Kidney epithelial cell (primary cell): Measurements from ENCODE around the gene NRF1. TPM values are rescaled to one million over a fixed set of nuclear protein-coding genes. Genes with fewer than 3 reads are reported as not detected.

Experiments
- DNase-seq: peaks from one replicate; pipeline ENCODE4 v3.0.0-alpha.2; 2010; ENCODE audit warnings: low read depth
- H3K27me3 ChIP-seq: 2 replicates; pipeline ENCODE4 v1.6.0; 2011; ENCODE audit warnings: low read length; ENCODE audit not compliant: control insufficient read depth, insufficient read depth
- H3K36me3 ChIP-seq: 2 replicates; pipeline ENCODE4 v1.5.1; 2011; ENCODE audit warnings: low read length; ENCODE audit not compliant: control insufficient read depth, insufficient read depth
- H3K4me3 ChIP-seq: 2 replicates; pipeline ENCODE4 v1.5.1; 2011; ENCODE audit warnings: low read depth, mild to moderate bottlenecking, control low read depth, low read length
- total RNA-seq: library from RNA; depleted of rRNA; stranded (reverse); fragments of >200 nt; gene quantifications from 2 replicates; pipeline ENCODE4 v1.2.3, GENCODE V29; 2015
- TF ChIP-seq, protein P1 (sequence below): IDR thresholded peaks from 2 replicates; pipeline ENCODE4 v1.5.1; 2011; ENCODE audit warnings: mild to moderate bottlenecking, moderate library complexity, low read length, control low read depth, inconsistent platforms; ENCODE audit not compliant: insufficient read depth, poor library complexity, severe bottlenecking

Gene NRF1
- total RNA-seq, 1 donor from 2014 or later: 9.3 TPM

DNA sequence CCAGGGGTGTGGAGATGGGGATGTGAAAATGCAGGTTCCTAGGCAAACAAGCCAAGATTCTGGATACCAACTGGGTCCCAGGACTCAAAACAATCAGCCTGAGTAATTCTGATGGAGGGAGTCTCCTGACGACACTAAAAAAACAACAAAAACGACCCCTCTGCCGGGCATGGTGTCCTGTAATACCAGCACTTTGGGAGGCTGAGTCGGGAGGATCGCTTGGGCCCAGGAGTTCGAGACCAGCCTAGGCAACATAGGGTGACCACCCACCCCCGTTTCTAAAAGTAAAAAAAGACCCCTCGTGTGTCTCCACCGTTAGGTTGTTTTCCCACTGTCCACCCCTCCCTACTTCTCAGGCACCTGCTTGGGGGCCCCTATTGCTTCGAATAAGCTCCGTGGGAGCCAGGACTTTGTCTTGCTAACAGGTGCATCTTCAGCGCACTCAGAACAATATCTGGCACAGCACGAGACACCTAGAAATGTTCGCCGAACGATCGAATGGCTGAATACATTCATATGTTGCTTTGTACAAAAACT, 743 bp upstream of the NRF1 start:
- H3K27me3 ChIP-seq: no peaks in the 10 kb centered on the region
- no peak for DNase-seq
- peak overlapping the region; percentile 92 for H3K4me3 ChIP-seq
- no peaks in the 10 kb centered on the region for H3K36me3 ChIP-seq
- TF ChIP-seq, protein P1, sequence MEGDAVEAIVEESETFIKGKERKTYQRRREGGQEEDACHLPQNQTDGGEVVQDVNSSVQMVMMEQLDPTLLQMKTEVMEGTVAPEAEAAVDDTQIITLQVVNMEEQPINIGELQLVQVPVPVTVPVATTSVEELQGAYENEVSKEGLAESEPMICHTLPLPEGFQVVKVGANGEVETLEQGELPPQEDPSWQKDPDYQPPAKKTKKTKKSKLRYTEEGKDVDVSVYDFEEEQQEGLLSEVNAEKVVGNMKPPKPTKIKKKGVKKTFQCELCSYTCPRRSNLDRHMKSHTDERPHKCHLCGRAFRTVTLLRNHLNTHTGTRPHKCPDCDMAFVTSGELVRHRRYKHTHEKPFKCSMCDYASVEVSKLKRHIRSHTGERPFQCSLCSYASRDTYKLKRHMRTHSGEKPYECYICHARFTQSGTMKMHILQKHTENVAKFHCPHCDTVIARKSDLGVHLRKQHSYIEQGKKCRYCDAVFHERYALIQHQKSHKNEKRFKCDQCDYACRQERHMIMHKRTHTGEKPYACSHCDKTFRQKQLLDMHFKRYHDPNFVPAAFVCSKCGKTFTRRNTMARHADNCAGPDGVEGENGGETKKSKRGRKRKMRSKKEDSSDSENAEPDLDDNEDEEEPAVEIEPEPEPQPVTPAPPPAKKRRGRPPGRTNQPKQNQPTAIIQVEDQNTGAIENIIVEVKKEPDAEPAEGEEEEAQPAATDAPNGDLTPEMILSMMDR: no peak

DNA sequence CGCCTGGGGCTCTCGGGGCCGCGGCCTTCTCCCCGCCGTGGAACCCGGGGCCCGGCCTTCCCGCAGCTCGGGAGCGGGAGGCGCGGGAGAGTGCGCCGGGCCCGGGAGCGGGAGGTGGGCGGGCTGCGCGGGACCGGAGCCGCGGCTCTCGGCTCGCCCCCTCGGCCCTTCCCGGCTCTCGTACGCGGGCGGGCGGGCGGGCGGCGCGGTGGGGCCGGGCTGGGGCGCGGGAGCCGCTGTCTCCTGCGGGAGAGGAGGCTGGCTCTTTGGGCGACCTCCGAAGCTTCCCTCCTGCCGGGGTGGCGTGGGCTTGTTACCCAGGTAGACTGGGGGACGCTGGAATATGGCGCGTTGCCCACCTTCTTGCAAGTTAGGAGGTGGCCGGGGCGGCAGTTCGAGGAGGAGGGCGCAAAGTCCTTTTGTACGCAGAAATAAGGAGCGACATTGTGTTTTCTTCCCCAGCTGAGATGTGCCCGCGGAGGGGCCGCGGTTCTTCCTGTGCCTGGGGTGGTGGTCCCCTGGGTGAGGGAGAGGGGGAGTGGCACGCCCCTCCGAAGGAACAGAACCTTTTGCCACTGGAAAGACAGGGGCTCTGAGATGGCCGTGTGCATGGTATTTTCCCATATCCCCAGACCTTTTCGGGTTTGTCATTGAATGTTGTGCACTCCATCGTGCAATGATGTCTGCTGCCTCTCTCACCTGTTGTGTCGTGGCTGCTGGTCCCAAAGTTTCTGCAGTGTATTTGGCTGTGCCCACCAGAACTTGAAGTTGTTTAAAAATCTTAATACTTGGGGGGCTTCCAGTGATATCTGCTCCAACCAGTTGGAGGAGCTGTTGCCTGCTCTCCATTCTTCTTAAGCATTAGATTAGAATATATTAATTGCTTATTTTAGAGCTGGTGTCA, 844 bp downstream of the NRF1 start:
- Histone ChIP-seq H3K36me3 (no peaks in the 10 kb centered on the region), H3K27me3 (no peaks in the 10 kb centered on the region), H3K4me3 (peak overlapping the region; percentile 92)
- TF ChIP-seq, protein P1: peak; percentile 80
- no peak for DNase-seq

DNA sequence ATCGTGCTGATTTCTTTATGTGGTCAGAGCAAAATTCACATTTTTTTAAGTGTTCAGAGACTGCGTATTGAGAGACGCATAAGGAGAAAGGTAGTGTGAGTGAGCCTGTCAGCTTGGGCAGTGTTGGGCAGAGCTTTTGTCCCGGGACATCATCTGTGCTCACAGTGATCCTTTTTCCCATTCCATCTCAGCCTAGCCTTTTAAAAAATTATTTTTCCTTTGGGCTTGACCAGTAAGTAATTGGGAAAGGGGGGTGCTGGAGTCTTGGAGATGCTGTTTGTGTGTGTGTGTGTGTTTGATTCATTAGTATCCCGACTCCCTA, 1.5 kb downstream of the NRF1 start:
- no peaks in the 10 kb centered on the region for H3K27me3 ChIP-seq
- H3K36me3 ChIP-seq: no peaks in the 10 kb centered on the region
- H3K4me3 ChIP-seq: peak overlapping the region; percentile 92
- TF ChIP-seq, protein P1: no peak
- no peak for DNase-seq

DNA sequence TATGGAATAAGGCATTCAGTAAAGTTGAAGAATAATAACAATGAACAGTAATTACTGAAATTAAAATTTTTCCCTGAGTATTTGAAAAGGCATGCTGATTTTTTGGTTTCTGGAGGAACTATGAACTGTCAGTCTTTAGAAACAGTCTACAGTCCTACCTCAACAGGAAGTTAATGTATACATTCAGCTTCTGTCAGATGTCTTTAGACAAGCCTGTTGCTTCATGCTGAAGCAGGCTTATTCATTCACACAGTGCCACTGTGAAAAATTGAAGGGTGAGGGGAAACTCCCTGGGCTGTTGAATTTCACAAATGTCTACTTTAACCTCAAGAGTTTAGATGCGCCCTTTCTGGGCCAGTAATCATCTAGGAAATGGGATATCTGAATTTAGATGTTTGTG, 3.5 kb downstream of the NRF1 start:
- no peaks in the 10 kb centered on the region for H3K36me3 ChIP-seq
- no peak for DNase-seq
- H3K4me3 ChIP-seq: no peak overlapping the region
- H3K27me3 ChIP-seq: no peaks in the 10 kb centered on the region
- TF ChIP-seq, protein P1: no peak

DNA sequence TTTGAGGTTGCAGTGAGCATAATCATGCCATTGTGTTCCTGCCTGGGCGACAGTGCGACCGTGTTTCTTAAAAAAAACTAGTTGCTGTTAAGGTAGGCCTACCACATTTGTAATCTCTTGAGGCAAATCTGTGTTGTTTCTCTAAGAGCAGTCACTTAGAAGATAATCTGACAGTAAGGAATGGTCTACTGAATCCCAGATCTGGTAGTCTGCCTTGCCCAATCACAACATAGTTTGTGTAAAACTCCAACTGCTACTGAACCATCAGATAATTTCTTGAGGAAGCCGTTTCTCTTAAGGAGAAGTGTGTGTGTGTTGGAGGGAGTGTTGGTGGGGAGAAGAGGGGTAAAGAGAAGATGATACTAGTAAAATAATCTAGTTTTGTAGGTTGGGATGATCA, 5.0 kb downstream of the NRF1 start:
- no peak for DNase-seq
- Histone ChIP-seq H3K4me3 (no peak overlapping the region), H3K36me3 (no peaks in the 10 kb centered on the region), H3K27me3 (no peaks in the 10 kb centered on the region)
- TF ChIP-seq, protein P1: no peak
